Transverse colon (tissue), 4 donors: ENCODE data around the gene GPR55. TPM values are rescaled to one million over a fixed set of nuclear protein-coding genes. Genes with fewer than 3 reads are reported as not detected.

Experiments
- DNase-seq: peaks from one replicate; pipeline ENCODE4 v3.0.0-alpha.2; 2019
- H3K27ac ChIP-seq, 4 donors: fragments of 200-600 bp; sonication (generic); 2 replicates each; pipeline ENCODE4 v1.5.1; 2016 to 2018; ENCODE audit warnings: inconsistent platforms in 4 of 4
- H3K27me3 ChIP-seq: fragments of 200-600 bp; sonication (generic); 2 replicates; pipeline ENCODE4 v1.5.1; 2017; ENCODE audit warnings: inconsistent platforms
- H3K36me3 ChIP-seq, 4 donors: fragments of 200-600 bp; sonication (generic); 2 replicates each; pipeline ENCODE4 v1.5.1; 2017 to 2019; ENCODE audit warnings: inconsistent platforms in 4 of 4
- H3K4me1 ChIP-seq, 4 donors: fragments of 200-600 bp; sonication (generic); 2 replicates each; pipeline ENCODE4 v1.5.1; 2017 to 2020; ENCODE audit warnings: inconsistent platforms in 4 of 4
- H3K4me3 ChIP-seq, 4 donors: fragments of 200-600 bp; sonication (generic); 1 replicate in 1 of 4; 2 replicates in 3 of 4; pipeline versions ENCODE4 v1.5.1 to v1.6.1; 2017 to 2019; ENCODE audit warnings: inconsistent platforms in 4 of 4
- H3K9me3 ChIP-seq, 2 donors: fragments of 200-600 bp; sonication (generic); 2 replicates each; pipeline ENCODE4 v1.5.1; 2017 to 2019; ENCODE audit warnings: inconsistent platforms in 2 of 2
- CTCF ChIP-seq, 5 experiments: fragments of 200-600 bp in 3 of 5; fragments of 450-650 bp in 2 of 5; sonication (generic) in 3 of 5; IDR thresholded peaks; 1 replicate in 2 of 5; 2 replicates in 3 of 5; pipeline ENCODE4 v1.5.1; 2016 to 2017; ENCODE audit warnings: antibody characterized with exemption in 5 of 5, inconsistent platforms in 3 of 5, mild to moderate bottlenecking in 2 of 5, moderate library complexity in 1 of 5
- EP300 ChIP-seq: sonication (generic); formaldehyde crosslinking; IDR thresholded peaks from one replicate; pipeline ENCODE4 v1.6.1; 2017; ENCODE audit warnings: antibody characterized with exemption, low read depth
- POLR2A ChIP-seq: fragments of 450-650 bp; IDR thresholded peaks from one replicate; pipeline ENCODE4 v1.6.1; 2016; ENCODE audit warnings: antibody characterized with exemption, mild to moderate bottlenecking, moderate library complexity
- POLR2AphosphoS5 ChIP-seq, 3 donors: sonication (generic); formaldehyde crosslinking; IDR thresholded peaks; one replicate each; pipeline ENCODE4 v1.6.1; 2016; ENCODE audit warnings: antibody characterized with exemption in 3 of 3
- WGBS, 2 donors: methylation state at CpG; one replicate each; pipeline ENCODE4 v1.1.5; 2018; ENCODE audit warnings: low coverage in 1 of 2; 5-methylcytosine and 5-hydroxymethylcytosine counted together
- in situ Hi-C, 4 donors: fragments of 200-750 bp; cut with MboI; loops; one replicate each; pipeline versions ENCODE4 v1.15.0 to v1.15.1; 2017; ENCODE audit warnings: low sequenced_read_pairs in 3 of 4, low pct_ligation_motif_present in 1 of 4, low pct_unique_long_range_greater_than_20kb in 1 of 4
- intact Hi-C: fragments of 100-400 bp; cut with DNase I; formaldehyde crosslinking; loops from one replicate; pipeline ENCODE4 v1.15.1; 2023; ENCODE audit warnings: low total_unique reads
- total RNA-seq, 4 donors: library from RNA; depleted of rRNA; stranded (reverse); fragments of >200 nt; gene quantifications; one replicate each; pipeline ENCODE4 v1.1.0, GENCODE V29; 2016

The GPR55 gene
- total RNA-seq, 4 donors from 2014 or later: 0.40 to 16.1 (median 2.0) TPM

GRCh38 chr2:230944123-230944653, 19.1 kb upstream of the GPR55 start:
- no peak for TF ChIP-seq POLR2A
- no peak for TF ChIP-seq POLR2AphosphoS5 (IDR thresholded peaks at IDR 0.05)
- TF ChIP-seq CTCF (IDR thresholded peaks at IDR 0.05): no peak
- TF ChIP-seq EP300: no peak
- H3K4me1 ChIP-seq: no peaks in the 10 kb centered on the region
- in situ Hi-C loops: no loop called here
- no peak overlapping the region for H3K27ac ChIP-seq
- no peak for DNase-seq
- intact Hi-C loops: no loop called here
- no peaks in the 10 kb centered on the region for H3K36me3 ChIP-seq
- no peaks in the 10 kb centered on the region for H3K27me3 ChIP-seq
- H3K4me3 ChIP-seq: no peak overlapping the region
- no peaks in the 10 kb centered on the region for H3K9me3 ChIP-seq
- 80 to 81% methylated on average over 8 to 11 of the region's 11 CpGs for WGBS, 2 donors

GRCh38 chr2:230942920-230943896, 18.2 kb upstream of the GPR55 start:
- Histone ChIP-seq H3K36me3 (no peaks in the 10 kb centered on the region), H3K27me3 (no peaks in the 10 kb centered on the region), H3K27ac (no peak overlapping the region), H3K9me3 (no peaks in the 10 kb centered on the region), H3K4me3 (no peak overlapping the region), H3K4me1 (no peaks in the 10 kb centered on the region)
- TF ChIP-seq POLR2A: no peak
- WGBS, 2 donors: 57 to 69% methylated on average over 3 to 19 of the region's 19 CpGs
- peak; percentile 38 for DNase-seq
- in situ Hi-C loops: no loop called here
- intact Hi-C loops: no loop called here

- H3K4me1 ChIP-seq: no peaks in the 10 kb centered on the region
- no peaks in the 10 kb centered on the region for H3K9me3 ChIP-seq
- DNase-seq: no peak
- H3K27ac ChIP-seq: no peak overlapping the region
- no peaks in the 10 kb centered on the region for H3K27me3 ChIP-seq
- no peak for TF ChIP-seq POLR2A
- TF ChIP-seq EP300: no peak
- no peak for TF ChIP-seq CTCF (IDR thresholded peaks at IDR 0.05)
- no peak for TF ChIP-seq POLR2AphosphoS5 (IDR thresholded peaks at IDR 0.05)
- in situ Hi-C loops (no loop called here), intact Hi-C loops (no loop called here)
- WGBS, 2 donors: 51% methylated on average over 3 of the region's 3 CpGs; no CpG with 5 or more reads in 1 of the 2 donors
- no peaks in the 10 kb centered on the region for H3K36me3 ChIP-seq
- no peak overlapping the region for H3K4me3 ChIP-seq
Observed at GRCh38 chr2:230942371-230942770, 17.3 kb upstream of the GPR55 start.

- no peaks in the 10 kb centered on the region for H3K27me3 ChIP-seq
- H3K9me3 ChIP-seq: no peaks in the 10 kb centered on the region
- H3K4me3 ChIP-seq: no peak overlapping the region
- DNase-seq: no peak
- H3K36me3 ChIP-seq: no peaks in the 10 kb centered on the region
- intact Hi-C loops: no loop called here
- no peak overlapping the region for H3K27ac ChIP-seq
- TF ChIP-seq EP300 (no peak), POLR2A (no peak), POLR2AphosphoS5 (IDR thresholded peaks at IDR 0.05) (no peak), CTCF (IDR thresholded peaks at IDR 0.05) (no peak)
- H3K4me1 ChIP-seq: no peaks in the 10 kb centered on the region
- in situ Hi-C loops: no loop called here
- 69 to 80% methylated on average over 7 to 14 of the region's 14 CpGs for WGBS, 2 donors
Observed at GRCh38 chr2:230941202-230942180, 16.4 kb upstream of the GPR55 start.
